Measurements from ENCODE around the gene CENATAC. TPM values are rescaled to one million over a fixed set of nuclear protein-coding genes. Genes with fewer than 3 reads are reported as not detected.
A peak's percentile ranks its signal among the peaks of the same experiment; 100 is the strongest.

CENATAC gene
- total and polyA plus RNA-seq, 9 of the 15 experiments (the other 6 are each of a cell fraction or from before 2014, with no cell fraction given) = 2.4 to 25.5 (median 13.7) TPM

DNA sequence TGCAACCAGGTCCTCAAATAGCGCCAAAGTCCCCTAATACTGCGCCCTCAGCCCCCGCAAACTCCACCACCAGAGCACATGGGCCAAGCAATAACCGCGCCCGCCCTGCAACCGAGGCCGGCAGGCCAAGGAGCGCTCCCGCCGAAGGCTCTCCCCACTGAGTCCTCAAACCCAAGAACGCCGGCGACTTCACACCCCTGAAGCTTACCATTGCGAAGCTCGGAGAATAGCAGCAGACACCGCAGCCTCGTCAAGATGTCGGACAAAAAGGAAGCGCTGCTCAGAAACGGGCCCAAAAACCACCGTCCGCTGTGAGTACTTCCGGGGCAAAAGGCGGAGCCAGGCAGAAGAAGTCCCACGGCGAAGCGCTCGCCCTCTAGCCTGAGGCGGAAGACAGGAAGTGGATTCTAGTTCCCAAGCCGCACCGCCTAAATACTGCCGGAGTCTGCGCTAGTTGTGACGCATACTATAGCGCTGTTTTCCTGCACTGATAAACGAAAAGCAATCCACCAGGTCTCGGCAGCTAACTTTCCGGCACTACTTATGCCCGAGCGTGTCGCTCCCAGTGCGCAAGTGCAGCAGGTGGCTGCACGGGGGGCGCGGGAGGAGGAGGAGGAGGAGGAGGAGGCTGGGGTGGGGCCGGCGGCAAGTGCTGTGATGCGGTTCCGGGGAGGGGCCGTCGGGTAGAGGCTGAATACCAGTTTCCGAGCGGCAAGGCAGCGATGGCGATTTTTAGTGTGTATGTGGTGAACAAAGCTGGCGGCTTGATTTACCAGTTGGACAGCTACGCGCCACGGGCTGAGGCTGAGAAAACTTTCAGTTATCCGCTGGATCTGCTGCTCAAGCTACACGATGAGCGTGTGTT, 20.4 kb downstream of the CENATAC start, which contains the start of the genes RPS25 and TRAPPC4 (continued):
- TF ChIP-seq ZNF280A (IDR thresholded peaks at IDR 0.05; ENCODE audit: low read depth, partially characterized antibody) (no peak), MECOM (CRISPR knock-in tag; IDR thresholded peaks at IDR 0.05) (no peak), BHLHE40 (IDR thresholded peaks at IDR 0.05; ENCODE audit: low read length) (peak; percentile 86), NCOA6 (IDR thresholded peaks at IDR 0.05) (no peak), NFATC3 (IDR thresholded peaks at IDR 0.05) (no peak), TSC22D4 (tag; IDR thresholded peaks at IDR 0.05) (no peak), EZH2 (IDR thresholded peaks at IDR 0.05; ENCODE audit: borderline replicate concordance, low read depth, low read length) (no peak), IFI16 (CRISPR knock-in tag; IDR thresholded peaks at IDR 0.05) (no peak), ZNF217 (CRISPR knock-in tag; IDR thresholded peaks at IDR 0.05) (no peak), RB1 (IDR thresholded peaks at IDR 0.05; ENCODE audit: low read depth) (peak; percentile 11; the same call in 1 of the 2 replicates), ETV5 (CRISPR knock-in tag; IDR thresholded peaks at IDR 0.05; ENCODE audit: low read depth) (peak; percentile 46; the same call in 1 of the 2 replicates), ZNF785 (CRISPR knock-in tag; IDR thresholded peaks at IDR 0.05) (no peak), HDAC3 (IDR thresholded peaks at IDR 0.05; ENCODE audit: borderline replicate concordance, partially characterized antibody) (peak; percentile 22), NFXL1 (CRISPR knock-in tag; IDR thresholded peaks at IDR 0.05) (no peak), GATA2 (CRISPR knock-in tag; IDR thresholded peaks at IDR 0.05) (no peak), NRF1 (conservative IDR thresholded peaks at IDR 0.05 in 1 of 2, IDR thresholded peaks at IDR 0.05 in 1 of 2) (peak; percentile 93 to 94), PPARD (CRISPR knock-in tag; IDR thresholded peaks at IDR 0.05) (no peak), TAF7 (tag; IDR thresholded peaks at IDR 0.05) (peak; percentile 65)
- TF ChIP-seq, protein P1, sequence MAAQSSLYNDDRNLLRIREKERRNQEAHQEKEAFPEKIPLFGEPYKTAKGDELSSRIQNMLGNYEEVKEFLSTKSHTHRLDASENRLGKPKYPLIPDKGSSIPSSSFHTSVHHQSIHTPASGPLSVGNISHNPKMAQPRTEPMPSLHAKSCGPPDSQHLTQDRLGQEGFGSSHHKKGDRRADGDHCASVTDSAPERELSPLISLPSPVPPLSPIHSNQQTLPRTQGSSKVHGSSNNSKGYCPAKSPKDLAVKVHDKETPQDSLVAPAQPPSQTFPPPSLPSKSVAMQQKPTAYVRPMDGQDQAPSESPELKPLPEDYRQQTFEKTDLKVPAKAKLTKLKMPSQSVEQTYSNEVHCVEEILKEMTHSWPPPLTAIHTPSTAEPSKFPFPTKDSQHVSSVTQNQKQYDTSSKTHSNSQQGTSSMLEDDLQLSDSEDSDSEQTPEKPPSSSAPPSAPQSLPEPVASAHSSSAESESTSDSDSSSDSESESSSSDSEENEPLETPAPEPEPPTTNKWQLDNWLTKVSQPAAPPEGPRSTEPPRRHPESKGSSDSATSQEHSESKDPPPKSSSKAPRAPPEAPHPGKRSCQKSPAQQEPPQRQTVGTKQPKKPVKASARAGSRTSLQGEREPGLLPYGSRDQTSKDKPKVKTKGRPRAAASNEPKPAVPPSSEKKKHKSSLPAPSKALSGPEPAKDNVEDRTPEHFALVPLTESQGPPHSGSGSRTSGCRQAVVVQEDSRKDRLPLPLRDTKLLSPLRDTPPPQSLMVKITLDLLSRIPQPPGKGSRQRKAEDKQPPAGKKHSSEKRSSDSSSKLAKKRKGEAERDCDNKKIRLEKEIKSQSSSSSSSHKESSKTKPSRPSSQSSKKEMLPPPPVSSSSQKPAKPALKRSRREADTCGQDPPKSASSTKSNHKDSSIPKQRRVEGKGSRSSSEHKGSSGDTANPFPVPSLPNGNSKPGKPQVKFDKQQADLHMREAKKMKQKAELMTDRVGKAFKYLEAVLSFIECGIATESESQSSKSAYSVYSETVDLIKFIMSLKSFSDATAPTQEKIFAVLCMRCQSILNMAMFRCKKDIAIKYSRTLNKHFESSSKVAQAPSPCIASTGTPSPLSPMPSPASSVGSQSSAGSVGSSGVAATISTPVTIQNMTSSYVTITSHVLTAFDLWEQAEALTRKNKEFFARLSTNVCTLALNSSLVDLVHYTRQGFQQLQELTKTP (IDR thresholded peaks at IDR 0.05; ENCODE audit: low read depth in 1 of 2, partially characterized antibody in 2 of 2) = no peak
- TF ChIP-seq, protein P2, sequence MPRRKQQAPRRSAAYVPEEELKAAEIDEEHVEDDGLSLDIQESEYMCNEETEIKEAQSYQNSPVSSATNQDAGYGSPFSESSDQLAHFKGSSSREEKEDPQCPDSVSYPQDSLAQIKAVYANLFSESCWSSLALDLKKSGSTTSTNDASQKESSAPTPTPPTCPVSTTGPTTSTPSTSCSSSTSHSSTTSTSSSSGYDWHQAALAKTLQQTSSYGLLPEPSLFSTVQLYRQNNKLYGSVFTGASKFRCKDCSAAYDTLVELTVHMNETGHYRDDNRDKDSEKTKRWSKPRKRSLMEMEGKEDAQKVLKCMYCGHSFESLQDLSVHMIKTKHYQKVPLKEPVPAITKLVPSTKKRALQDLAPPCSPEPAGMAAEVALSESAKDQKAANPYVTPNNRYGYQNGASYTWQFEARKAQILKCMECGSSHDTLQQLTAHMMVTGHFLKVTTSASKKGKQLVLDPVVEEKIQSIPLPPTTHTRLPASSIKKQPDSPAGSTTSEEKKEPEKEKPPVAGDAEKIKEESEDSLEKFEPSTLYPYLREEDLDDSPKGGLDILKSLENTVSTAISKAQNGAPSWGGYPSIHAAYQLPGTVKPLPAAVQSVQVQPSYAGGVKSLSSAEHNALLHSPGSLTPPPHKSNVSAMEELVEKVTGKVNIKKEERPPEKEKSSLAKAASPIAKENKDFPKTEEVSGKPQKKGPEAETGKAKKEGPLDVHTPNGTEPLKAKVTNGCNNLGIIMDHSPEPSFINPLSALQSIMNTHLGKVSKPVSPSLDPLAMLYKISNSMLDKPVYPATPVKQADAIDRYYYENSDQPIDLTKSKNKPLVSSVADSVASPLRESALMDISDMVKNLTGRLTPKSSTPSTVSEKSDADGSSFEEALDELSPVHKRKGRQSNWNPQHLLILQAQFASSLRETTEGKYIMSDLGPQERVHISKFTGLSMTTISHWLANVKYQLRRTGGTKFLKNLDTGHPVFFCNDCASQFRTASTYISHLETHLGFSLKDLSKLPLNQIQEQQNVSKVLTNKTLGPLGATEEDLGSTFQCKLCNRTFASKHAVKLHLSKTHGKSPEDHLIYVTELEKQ (CRISPR knock-in tag; IDR thresholded peaks at IDR 0.05) = no peak
